GM08714 (cell line): ENCODE data around the gene RANBP3.

ENCODE experiments used
- H3K4me3 ChIP-seq: fragments of 200-500 bp; sonication (Bioruptor generic); 2 replicates; pipeline ENCODE4 v1.5.1; 2014; ENCODE audit warnings: mild to moderate bottlenecking, low read length, inconsistent platforms
- ZNF274 ChIP-seq: IDR thresholded peaks from 2 replicates; pipeline ENCODE4 v1.6.1; 2012; ENCODE audit warnings: mild to moderate bottlenecking, low read depth, low read length

The RANBP3 gene

GRCh38 chr19:5911366-5911765 is 66.6 kb downstream of the RANBP3 start:
- no peak for TF ChIP-seq ZNF274
- no peak overlapping the region for H3K4me3 ChIP-seq

DNA sequence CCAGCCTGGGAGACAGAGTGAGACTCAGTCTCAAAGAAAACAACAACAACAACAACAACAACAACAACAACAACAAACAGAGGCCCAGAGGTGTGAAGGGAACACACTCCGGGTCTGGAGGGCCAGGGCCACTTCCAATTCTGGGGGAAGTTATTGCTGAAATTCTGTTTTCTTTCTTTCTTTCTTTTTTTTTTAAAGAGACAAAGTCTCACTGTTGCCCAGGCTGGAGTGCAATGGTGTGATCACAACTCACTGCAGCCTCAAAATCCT is 67.4 kb downstream of the RANBP3 start:
- H3K4me3 ChIP-seq = no peak overlapping the region
- TF ChIP-seq ZNF274 = no peak

- no peak for TF ChIP-seq ZNF274
- H3K4me3 ChIP-seq = no peak overlapping the region
These were observed 69.0 kb downstream of the RANBP3 start for GRCh38 chr19:5908773-5909442.

DNA sequence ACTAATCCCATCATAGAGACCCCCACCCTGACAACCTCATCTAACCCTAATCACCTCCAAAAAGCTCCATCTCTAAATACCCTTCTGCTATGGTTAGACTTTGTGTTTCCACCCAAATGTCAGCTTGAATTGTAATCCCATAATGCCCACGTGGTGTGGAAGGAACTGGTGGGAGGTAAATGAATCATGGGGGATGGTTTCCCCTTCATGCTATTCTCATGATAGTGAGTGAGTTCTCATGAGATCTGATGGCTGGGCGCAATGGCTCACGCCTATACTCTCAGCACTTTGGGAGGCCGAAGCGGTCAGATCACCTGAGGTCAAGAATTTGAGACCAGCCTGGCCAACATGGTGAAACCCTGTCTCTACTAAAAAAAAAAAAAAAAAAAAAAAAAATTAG is 70.7 kb downstream of the RANBP3 start:
- H3K4me3 ChIP-seq = no peak overlapping the region
- TF ChIP-seq ZNF274 = no peak

DNA sequence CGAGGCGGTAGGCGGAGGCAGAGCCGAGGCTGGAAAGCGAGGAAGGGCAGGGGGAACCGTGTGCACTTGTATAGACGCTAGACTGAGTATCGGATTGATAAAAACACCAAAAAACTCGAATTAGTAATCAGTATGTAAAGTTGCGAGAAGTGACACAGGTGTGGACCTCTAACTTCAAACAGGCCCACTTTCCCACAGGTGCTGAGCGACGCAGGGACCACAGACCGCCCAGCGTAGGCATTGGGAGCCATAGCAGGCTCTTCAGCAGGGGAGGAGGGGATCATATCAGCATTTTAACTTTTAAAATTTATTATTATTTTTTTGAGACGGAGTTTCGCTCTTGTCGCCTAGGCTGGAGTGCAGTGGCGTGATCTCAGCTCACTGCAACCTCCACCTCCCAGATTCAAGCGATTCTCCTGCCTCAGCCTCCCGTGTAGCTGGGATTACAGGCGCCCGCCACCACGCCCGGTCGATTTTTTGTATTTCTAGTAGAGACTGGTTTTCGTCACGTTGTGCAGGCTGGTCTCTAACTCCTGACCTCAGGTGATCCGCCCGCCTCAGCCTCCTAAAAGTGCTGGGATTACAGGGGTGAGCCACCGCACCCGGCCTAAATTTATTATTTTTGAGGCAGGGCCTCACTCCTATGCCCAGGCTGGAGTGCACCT is 72.7 kb downstream of the RANBP3 start:
- no peak for TF ChIP-seq ZNF274

DNA sequence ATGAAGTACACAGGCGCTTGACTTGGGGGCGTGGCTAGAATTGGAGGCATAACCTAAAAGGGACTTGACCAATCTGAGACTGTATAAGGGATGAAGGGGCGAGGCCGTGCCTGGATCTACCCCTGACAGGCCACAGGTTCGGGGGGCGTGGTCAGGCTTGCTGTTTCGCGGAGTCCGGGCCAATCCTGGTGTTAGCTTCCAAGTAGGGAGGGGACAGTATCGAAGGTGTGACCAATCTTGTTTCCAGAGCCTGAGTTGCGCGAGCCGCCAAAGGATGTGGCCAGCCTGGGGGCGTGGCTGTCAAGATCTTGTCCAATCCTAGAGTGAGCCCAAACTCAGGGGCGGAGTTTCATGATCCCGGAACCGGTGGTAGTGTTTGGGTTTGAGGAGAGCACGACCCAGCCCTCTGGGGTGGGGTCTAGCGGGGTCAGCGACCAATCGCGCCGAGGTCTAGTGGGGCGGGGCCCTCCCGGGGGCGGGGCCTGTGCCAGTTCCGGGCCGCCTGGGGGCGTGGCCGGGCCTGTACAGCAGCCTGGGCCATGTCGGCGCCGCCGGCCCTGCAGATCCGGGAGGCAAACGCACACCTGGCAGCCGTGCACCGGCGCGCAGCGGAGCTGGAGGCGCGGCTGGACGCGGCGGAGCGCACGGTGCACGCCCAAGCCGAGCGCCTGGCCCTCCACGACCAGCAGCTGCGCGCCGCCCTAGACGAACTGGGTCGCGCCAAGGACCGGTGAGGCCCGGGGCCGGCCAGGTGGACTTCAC is 73.4 kb downstream of the RANBP3 start, which contains the start of gene VMAC:
Gene VMAC (plus strand): TSS at position 521 of the 762 bp plus-strand sequence. CDS start 19 bp downstream, at position 540.
- H3K4me3 ChIP-seq = peak within 1 kb of the TSS; percentile 91
- TF ChIP-seq ZNF274 = no peak

More for the DNA sequence above, 72.7 kb downstream of the RANBP3 start:
- H3K4me3 ChIP-seq = peak overlapping the region; percentile 67

- H3K4me3 ChIP-seq = peak within 1 kb of the TSS; percentile 91
- no peak for TF ChIP-seq ZNF274
These were observed 74.2 kb downstream of the RANBP3 start, which contains the start of gene NDUFA11 for GRCh38 chr19:5903624-5904351. TSS of gene NDUFA11 (minus strand) at chr19:5903790. CDS start at chr19:5903708, 82 bp downstream.

- H3K4me3 ChIP-seq = peak overlapping the region; percentile 91
- no peak for TF ChIP-seq ZNF274
These were observed 74.8 kb downstream of the RANBP3 start for GRCh38 chr19:5903056-5903623.

DNA sequence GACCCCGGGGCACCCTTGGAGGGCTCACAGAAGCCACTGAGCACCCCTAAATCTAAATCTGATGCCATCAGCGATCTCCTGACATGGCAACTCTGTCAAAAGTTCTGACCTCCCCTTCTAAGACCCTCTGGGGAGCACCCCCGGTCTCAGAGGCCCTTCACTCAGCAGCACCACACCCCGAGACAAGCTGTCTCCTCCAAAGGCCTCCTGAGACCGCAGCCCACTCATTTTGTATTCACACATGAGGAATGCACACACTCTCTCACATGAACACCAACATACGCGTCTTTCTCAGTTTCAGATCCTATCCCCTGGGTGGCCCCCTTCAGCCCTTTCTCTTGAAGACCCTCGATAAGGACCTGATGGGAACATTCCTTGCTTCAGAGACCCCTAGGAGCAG is 77.0 kb downstream of the RANBP3 start:
- H3K4me3 ChIP-seq = no peak overlapping the region
- no peak for TF ChIP-seq ZNF274

DNA sequence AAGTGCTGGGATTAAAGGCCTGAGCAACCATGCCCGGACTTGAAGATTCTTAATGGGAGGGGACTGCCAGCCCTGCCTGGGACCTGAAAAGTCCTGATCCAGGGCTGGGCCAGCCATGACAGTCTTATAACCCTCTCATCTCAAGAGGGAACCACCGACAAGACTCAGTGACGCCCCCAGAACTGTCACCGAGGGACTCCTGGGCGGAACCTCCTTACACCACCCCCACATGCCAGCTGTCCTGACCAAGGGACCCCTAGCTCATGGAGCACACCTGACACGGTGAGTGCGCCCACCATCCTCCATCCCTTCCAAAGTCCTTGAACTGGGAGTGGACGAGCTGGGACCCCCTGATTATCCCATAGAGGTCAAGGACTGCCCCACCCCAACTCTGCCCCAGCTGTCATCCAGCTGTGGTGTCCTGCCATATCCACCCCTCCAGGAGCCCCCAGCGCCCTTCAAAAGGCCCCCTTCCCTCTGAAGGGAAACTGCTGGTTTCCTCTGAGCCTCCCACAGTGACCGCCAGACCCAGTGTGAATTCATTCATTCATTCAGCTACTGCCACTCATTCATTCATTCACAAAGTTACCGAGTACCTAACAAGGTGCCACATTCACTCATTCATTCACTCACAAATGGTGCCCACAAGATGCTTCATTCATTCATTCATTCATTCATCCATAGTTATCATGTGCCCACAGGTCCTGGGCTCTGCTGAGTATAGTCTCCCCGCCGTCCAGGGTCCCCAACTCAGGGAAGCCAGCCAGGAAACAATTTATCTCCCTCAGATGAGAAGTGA is 78.0 kb downstream of the RANBP3 start:
- TF ChIP-seq ZNF274 = no peak

DNA sequence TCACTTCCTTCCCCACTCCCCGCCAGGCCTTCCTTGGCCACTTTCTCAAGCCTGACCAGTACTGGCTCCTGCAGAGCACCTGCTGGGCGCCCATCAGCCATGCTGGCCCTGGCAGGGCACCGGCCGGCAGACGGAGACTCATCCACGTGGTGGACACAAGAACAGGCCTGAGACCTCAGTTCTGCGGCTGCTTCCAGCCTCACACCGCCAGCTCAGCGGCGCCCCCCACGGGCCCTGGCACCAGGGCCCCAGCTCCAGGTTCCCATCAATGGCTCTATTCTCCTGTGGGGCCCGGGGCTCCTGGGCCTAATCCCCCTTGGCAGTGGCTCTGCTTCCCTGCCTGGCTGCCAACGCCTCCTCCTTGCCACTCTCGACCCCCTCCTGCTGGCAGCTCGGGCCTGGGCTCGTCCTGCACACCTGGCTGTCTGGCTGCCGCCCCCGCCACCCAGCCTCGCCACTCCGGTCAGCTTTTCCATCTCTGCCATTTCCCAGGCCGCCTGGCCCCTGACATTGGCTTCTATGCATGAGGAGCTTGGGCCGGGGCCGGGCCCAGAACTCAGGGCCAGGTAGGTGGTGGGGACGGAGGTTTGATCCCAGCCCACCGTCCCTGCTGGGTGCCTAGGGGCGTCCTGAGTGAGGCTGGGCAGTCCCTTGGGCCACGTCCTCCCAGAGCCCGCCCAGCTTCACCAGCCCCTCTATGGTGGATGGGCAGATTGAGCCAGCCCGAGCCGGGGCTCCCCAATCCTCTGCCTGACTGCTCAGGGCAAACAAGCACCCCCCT is 80.6 kb downstream of the RANBP3 start:
- TF ChIP-seq ZNF274 = no peak
- H3K4me3 ChIP-seq = no peak overlapping the region

More for the DNA sequence above, 78.0 kb downstream of the RANBP3 start:
- H3K4me3 ChIP-seq = no peak overlapping the region

DNA sequence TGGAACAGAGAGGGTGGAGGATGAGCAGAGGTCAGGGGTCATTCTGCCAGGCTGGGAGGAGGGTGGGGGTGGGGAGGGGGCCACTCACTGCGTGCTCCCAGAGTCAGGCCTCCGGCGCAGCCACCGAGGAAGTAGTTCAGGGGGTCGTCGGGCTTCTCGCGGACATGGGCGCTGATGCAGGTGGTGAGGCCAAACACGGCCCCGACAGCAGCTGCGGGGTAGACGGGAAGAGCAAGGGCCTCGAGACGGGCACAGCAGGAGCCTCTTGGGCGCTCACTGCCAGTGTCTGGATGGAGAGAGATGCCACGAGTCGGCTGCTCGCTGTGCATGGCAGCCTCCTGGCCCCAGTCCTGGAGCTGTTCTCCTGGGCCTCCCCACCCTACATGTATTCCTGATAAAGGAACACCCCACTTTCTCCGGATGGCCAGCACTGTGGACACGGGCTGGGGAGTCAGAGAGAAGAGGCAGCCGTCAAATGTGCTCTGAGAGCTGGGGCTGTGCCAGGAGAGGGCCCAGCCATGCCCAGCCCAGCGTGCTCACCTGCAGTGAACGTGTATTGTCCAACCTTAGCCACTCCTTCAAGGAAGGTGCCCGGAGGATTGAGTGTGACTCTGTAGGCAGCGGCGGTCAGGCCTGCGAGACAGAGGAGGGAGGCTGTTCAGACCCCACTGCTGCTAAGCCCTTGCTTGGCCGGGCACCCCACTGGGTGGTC is 81.4 kb downstream of the RANBP3 start:
- TF ChIP-seq ZNF274 = no peak
- H3K4me3 ChIP-seq = no peak overlapping the region
